Astrocyte of the cerebellum (primary cell): ENCODE data around the gene KCNIP1.

Experiments
- DNase-seq: peaks from one replicate; pipeline ENCODE4 v3.0.0-alpha.2; 2011; ENCODE audit warnings: low read depth
- H3K4me3 ChIP-seq: 2 replicates; pipeline ENCODE4 v1.5.1; 2011; ENCODE audit warnings: mild to moderate bottlenecking, low read depth, low read length, moderate library complexity
- in situ Hi-C: cut with HindIII; loops from 2 replicates; pipeline ENCODE4 v1.10.0; 2017; ENCODE audit warnings: low sequenced_read_pairs
- TF ChIP-seq, protein P1 (sequence below): IDR thresholded peaks from 2 replicates; pipeline ENCODE4 v1.5.1; 2012; ENCODE audit warnings: low read length, low read depth, moderate library complexity, mild to moderate bottlenecking; ENCODE audit errors: missing control alignments

Gene KCNIP1

DNA sequence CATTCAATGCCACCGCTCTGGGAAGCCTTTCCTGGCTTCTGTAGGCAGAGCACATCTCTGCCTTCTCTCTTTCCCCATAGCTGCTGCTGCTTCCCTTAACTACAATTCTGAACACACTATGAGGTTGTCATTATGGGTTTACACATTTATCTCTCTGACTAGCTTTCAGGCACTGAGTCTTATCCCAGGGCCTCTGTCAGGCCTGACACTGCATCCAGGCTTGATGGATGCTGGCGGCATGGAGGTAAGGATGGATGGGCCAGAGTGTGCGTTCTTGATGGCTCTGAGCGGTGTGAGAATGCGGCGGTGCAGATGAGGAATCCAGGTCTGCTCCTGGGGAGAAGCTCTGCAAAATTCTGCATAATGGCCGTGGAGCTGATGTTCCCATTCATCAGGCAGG, 6.3 kb downstream of the KCNIP1 start:
- in situ Hi-C loops: no loop called here
- DNase-seq: no peak
- no peak overlapping the region for H3K4me3 ChIP-seq
- TF ChIP-seq, protein P1, sequence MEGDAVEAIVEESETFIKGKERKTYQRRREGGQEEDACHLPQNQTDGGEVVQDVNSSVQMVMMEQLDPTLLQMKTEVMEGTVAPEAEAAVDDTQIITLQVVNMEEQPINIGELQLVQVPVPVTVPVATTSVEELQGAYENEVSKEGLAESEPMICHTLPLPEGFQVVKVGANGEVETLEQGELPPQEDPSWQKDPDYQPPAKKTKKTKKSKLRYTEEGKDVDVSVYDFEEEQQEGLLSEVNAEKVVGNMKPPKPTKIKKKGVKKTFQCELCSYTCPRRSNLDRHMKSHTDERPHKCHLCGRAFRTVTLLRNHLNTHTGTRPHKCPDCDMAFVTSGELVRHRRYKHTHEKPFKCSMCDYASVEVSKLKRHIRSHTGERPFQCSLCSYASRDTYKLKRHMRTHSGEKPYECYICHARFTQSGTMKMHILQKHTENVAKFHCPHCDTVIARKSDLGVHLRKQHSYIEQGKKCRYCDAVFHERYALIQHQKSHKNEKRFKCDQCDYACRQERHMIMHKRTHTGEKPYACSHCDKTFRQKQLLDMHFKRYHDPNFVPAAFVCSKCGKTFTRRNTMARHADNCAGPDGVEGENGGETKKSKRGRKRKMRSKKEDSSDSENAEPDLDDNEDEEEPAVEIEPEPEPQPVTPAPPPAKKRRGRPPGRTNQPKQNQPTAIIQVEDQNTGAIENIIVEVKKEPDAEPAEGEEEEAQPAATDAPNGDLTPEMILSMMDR: no peak

DNA sequence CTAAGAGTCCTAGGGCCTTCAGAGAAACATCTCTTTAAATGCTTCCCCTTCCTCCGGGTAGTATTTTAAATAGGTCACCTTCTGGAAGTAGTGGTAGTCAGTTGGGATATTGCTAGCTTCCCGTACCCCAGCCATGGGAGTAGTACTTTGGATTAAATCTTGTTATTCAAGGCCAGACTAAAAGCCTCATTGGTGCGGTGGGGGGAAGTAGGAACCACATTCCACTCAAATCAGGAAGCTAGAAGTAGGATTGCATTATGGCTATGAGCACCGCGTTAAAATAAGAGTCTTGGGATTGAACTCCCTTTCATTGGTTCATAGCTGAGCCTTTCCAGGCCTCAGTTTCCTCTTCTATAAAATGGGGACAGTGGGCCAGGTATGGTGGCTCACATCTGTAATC, 6.7 kb downstream of the KCNIP1 start:
- TF ChIP-seq, protein P1: no peak
- in situ Hi-C loops: no loop called here
- H3K4me3 ChIP-seq: no peak overlapping the region
- no peak for DNase-seq

DNA sequence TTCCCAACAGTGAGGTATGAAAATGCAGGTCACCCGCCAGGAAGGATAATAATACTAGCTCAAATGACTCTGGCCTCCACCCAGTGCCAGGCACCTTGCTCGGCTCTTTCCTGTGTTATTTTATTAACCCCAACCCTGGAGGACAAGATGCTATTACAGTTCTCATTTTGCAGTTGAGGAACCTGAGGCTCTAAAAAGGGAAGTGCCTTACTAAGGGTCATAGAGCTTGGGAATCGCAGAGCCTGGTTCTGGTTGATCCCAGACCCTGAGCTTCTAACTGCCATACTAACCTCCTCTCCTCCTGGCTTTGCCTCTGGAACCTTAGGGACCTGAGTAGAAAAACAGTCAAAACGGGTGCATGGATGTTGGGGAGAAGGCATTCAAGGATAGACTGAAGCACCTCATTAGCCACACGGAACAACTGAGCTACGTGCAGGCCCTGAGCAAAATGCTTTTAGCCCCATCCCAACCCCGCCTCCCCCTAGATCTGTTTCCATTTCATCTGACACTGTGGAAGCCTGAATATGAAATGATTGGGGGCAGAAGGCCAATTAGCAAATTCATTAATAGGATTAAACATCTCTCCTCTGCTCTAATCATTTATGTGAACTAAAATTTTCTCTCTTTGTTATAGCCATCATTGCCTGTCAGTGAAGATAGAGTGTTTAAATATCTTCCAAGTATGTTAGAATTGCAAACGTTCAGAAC, 7.9 kb downstream of the KCNIP1 start:
- in situ Hi-C loops: no loop called here
- H3K4me3 ChIP-seq: no peak overlapping the region
- TF ChIP-seq, protein P1: no peak
- no peak for DNase-seq

DNA sequence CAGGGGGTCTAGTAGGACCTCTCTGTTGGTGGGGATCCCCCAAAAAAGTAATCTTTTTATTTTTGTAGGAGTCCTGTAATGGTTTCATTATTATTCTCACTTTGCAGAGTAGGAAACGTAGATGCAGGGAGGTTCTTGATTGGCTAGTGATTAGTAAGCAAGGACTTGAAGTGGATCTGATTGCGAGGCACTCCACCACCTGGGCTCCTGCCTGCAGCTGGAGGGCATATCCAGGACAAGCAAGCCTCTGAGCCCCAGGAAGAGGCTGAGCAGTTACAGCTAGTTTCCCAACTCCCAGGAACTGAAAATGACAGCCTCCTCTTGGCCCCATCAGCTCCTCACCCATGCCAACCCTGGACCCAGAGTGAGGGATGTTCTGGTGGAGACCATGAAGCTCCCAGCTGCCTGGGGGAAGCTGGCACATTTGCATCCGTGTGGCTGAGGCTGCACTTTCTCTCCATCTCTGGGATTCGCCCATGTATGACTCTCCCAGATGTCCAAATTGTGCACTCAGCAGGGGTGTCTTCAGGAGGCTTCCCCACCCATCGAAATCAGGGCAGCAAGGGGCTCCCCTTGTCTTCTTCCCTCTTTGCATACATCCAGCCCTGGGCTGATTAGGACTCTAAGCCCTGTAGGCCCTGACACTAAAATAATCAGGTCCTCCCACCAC, 10.2 kb downstream of the KCNIP1 start:
- no peak for DNase-seq
- TF ChIP-seq, protein P1: no peak
- in situ Hi-C loops: no loop called here
- no peak overlapping the region for H3K4me3 ChIP-seq

DNA sequence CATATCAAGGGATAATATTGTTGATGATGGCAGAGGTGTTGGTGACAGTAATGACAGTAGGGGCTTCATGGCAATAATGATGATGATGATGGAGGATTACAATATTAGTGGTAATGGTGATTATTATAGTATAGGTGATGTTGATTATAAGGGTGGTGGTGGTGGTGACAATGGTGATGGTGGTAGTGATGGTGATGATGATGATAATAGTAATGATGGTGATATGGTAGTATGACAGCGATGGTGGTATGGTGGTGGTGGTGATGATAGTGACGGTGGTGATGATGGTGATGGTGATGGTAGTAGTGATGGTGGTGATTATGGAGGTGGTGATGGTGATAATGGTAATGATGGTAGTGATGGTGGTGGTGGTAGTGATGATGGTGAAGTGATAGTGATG, 13.6 kb downstream of the KCNIP1 start:
- no peak overlapping the region for H3K4me3 ChIP-seq
- in situ Hi-C loops: no loop called here
- TF ChIP-seq, protein P1: no peak
- no peak for DNase-seq

DNA sequence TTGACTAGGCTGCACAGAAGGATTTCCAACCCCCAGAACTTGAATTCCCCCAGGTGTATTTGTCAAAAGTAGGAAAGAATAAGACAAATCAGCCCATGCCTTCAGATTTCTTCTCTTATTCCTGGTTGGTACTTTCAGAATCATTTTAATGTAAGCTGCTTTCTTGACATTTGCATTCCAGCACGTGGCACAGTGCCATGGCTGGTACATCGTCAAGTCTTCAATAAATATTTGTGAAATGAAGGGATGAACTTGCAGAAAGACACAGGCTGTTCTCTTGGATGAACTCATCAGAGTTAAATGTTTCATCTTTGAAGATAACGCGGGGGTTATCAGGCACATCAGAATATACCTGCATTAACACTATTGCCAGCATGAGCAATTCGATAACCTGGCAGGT, 14.5 kb downstream of the KCNIP1 start:
- in situ Hi-C loops: no loop called here
- H3K4me3 ChIP-seq: no peak overlapping the region
- TF ChIP-seq, protein P1: no peak
- no peak for DNase-seq
